ENCODE results near the gene PRKG1. TPM values are rescaled to one million over a fixed set of nuclear protein-coding genes. Genes with fewer than 3 reads are reported as not detected.

The PRKG1 gene
- total and polyA plus RNA-seq, 2 of the 4 experiments (the other 2 are of a cell fraction): 3.5 to 18.3 TPM

DNA sequence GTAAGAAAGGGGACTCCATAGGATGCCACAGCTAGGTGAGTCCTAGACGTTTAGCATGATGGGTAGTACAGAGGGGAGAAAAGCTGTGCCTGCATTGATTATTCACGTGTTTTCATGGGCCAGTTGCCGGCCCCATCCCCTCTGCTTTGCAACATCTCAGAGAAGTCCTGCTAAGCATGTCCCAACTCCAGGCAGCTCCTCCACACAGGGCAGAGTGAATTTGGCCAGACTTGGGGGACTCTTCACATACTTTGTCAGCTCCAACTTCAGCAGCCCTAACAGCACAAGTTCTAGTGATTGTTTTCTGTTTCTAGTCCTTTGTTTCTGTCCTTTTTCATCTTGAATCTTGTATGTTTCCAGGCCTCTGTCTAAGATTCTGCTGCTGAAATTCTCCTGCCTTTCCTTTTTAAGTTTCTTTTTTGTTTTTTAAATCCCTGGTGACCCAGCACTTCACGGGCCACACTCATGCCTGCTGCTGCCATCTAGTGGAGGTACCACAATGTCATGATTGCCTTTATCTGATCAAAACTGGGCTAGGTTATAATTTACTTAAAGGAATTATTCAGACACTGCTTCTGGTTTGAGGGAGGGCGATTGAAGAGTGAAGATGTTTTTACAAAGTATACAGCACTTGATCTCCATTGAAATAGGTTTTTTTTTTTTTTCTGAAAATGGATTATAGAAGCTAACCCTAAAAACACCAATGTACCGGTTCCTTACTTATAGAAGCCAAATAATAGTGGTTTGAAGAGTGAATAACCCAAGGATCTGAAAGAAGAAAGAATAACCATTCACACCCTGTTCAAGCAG lies 348.2 kb downstream of the PRKG1 start:
- no peak overlapping the region for H3K4me3 ChIP-seq (ENCODE audit: insufficient read depth, low read depth, low read length)
- H2AK9ac ChIP-seq (replicated peaks; ENCODE audit: low read depth, low read length, poor library complexity): peak overlapping the region; percentile 1
- intact Hi-C loops (cut with micrococcal nuclease) (loop anchor here (2.0 to 5.0 kb wide), 4 partner anchors 360 to 788 kb away; no protein-coding TSS in a partner anchor), dilution Hi-C loops (cut with HindIII; ENCODE audit: low sequenced_read_pairs, unreplicated experiment) (no loop called here), in situ Hi-C loops (cut with MboI; ENCODE audit: low sequenced_read_pairs) (loop anchor here (5.0 to 25.0 kb wide), 3 partner anchors 350 to 540 kb away; partner anchors contain the start of gene PRKG1)
- peak overlapping the region; percentile 73 for H3K18ac ChIP-seq (ENCODE audit: low read depth, low read length)
- no peaks in the 10 kb centered on the region for H3K9me1 ChIP-seq (ENCODE audit: insufficient read depth, low read length)
- 90% methylated on average over 2 of the region's 6 CpGs; no CpG with 5 or more reads in 1 of the 2 experiments for WGBS, 2 experiments (ENCODE audit: extremely low coverage in 2 of 2, insufficient read length in 1 of 2)
- ATAC-seq (ENCODE audit: low read depth): peak; percentile 88
- peak overlapping the region; percentile 74 for H4K5ac ChIP-seq (ENCODE audit: low read depth, low read length)
- peak overlapping the region; percentile 58 for H2AFZ ChIP-seq (replicated peaks; ENCODE audit: low read length, poor library complexity)
- BruUV-seq (replicated peaks): no TSS peak
- peak overlapping the region; percentile 62 for H2BK120ac ChIP-seq (ENCODE audit: low read depth, low read length)
- H3K36me3 ChIP-seq (ENCODE audit: control insufficient read depth, insufficient read depth, low read length): no peaks in the 10 kb centered on the region
- peak overlapping the region; percentile 6; the same call in 1 of the 2 replicates for H3K14ac ChIP-seq (replicated peaks; ENCODE audit: low read depth, low read length)
- H3K4me1 ChIP-seq (ENCODE audit: control insufficient read depth, insufficient read depth, low read length): peaks cover 6% of the 10 kb centered on the region
- no peaks in the 10 kb centered on the region for H3K27me3 ChIP-seq (ENCODE audit: control insufficient read depth, insufficient read depth, low read length)
- H2BK15ac ChIP-seq (ENCODE audit: low read depth, low read length): peak overlapping the region; percentile 55; the same call in 1 of the 3 replicates
- CTCF ChIA-PET: interaction anchor here (0.6 to 1.1 kb wide), 10 partner anchors 11 to 533 kb away, joined by 3 to 4 read pairs (median 3); no protein-coding TSS in a partner anchor
- no peak overlapping the region for H2BK5ac ChIP-seq (ENCODE audit: low read depth, low read length, poor library complexity, severe bottlenecking)
- peak overlapping the region in 1 of 2 experiments; percentile 34; a peak in 1 of 4 replicates for H4K8ac ChIP-seq (ENCODE audit: low read depth in 2 of 2, low read length in 2 of 2)
- H2AK5ac ChIP-seq (ENCODE audit: low read depth, low read length): peak overlapping the region; percentile 7; the same call in 1 of the 2 replicates
- no peaks in the 10 kb centered on the region for H3K9me3 ChIP-seq (ENCODE audit: control insufficient read depth, insufficient read depth, low read length)
- H4K91ac ChIP-seq (ENCODE audit: insufficient read depth, low read depth, low read length): peak overlapping the region; percentile 27; the same call in 1 of the 2 replicates
- TF ChIP-seq BHLHE40 (IDR thresholded peaks at IDR 0.05; ENCODE audit: low read depth, low read length) (no peak), ELK1 (IDR thresholded peaks at IDR 0.05; ENCODE audit: borderline replicate concordance, low read depth, low read length) (no peak), FOS (IDR thresholded peaks at IDR 0.05; ENCODE audit: low read depth, low read length) (no peak), MAZ (IDR thresholded peaks at IDR 0.05; ENCODE audit: borderline replicate concordance, low read depth, low read length) (no peak), MAFK (IDR thresholded peaks at IDR 0.05; ENCODE audit: low read depth, low read length) (no peak), RAD21 (IDR thresholded peaks at IDR 0.05; ENCODE audit: low read length) (peak; percentile 88), SMC3 (IDR thresholded peaks at IDR 0.05; ENCODE audit: low read depth, low read length) (peak; percentile 88)
- TF ChIP-seq, protein P1, sequence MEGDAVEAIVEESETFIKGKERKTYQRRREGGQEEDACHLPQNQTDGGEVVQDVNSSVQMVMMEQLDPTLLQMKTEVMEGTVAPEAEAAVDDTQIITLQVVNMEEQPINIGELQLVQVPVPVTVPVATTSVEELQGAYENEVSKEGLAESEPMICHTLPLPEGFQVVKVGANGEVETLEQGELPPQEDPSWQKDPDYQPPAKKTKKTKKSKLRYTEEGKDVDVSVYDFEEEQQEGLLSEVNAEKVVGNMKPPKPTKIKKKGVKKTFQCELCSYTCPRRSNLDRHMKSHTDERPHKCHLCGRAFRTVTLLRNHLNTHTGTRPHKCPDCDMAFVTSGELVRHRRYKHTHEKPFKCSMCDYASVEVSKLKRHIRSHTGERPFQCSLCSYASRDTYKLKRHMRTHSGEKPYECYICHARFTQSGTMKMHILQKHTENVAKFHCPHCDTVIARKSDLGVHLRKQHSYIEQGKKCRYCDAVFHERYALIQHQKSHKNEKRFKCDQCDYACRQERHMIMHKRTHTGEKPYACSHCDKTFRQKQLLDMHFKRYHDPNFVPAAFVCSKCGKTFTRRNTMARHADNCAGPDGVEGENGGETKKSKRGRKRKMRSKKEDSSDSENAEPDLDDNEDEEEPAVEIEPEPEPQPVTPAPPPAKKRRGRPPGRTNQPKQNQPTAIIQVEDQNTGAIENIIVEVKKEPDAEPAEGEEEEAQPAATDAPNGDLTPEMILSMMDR (conservative IDR thresholded peaks at IDR 0.05; ENCODE audit: low read depth, low read length): peak; percentile 85
- H3K23ac ChIP-seq (ENCODE audit: low read depth, low read length): 0 out of 2 replicates have a peak overlapping the region, but pooled peaks have one; percentile 10
- H4K20me1 ChIP-seq (ENCODE audit: insufficient read depth, low read length): no peaks in the 10 kb centered on the region
- H3K27ac ChIP-seq (ENCODE audit: insufficient read depth, low read length): peak overlapping the region; percentile 33; the same call in 1 of the 2 replicates
- peak overlapping the region; percentile 28 for H2BK20ac ChIP-seq (ENCODE audit: low read depth, low read length)
- H3K9ac ChIP-seq (ENCODE audit: low read depth, low read length): peak overlapping the region; percentile 43
- POLR2A ChIA-PET (ENCODE audit: unreplicated experiment): interaction anchor here (0.6 kb wide), 2 partner anchors 26 to 270 kb away, joined by 3 to 4 read pairs; no protein-coding TSS in a partner anchor
- peak overlapping the region; percentile 64 for H3K4me2 ChIP-seq (ENCODE audit: low read depth, low read length)
- H3K4ac ChIP-seq (ENCODE audit: low read depth, low read length): peak overlapping the region; percentile 32
- peak; percentile 76 for DNase-seq
- peak overlapping the region; percentile 40; the same call in 1 of the 2 replicates for H3K56ac ChIP-seq (ENCODE audit: extremely low read depth, insufficient read depth, low read length)
- peaks cover 0 to 11% of the 10 kb centered on the region in 2 experiments; a peak in 2 of 4 replicates for H3K79me1 ChIP-seq (ENCODE audit: low read depth in 1 of 2, low read length in 2 of 2)
